Stimulated activated CD8-positive, alpha-beta memory T cell treated with anti-CD3 and anti-CD28 coated beads, Interleukin-7, amount 100 ng/mL, for 1 hour (primary cell): ENCODE results near the gene PKN1.
"Not testable (repeated sequence)": the region's sequence is repeated elsewhere in the genome, so short reads cannot be mapped to it uniquely, and the experiment has no call there.

Source experiments
- DNase-seq, 2 donors: peaks; one replicate each; pipeline ENCODE4 v3.0.0-alpha.2; 2020; ENCODE audit warnings: low read depth in 2 of 2

Gene PKN1

GRCh38 chr19:14430712-14431111 lies 2.4 kb upstream of the PKN1 start:
- no peak for DNase-seq

- no peak for DNase-seq
These were observed 722 bp downstream of the PKN1 start for GRCh38 chr19:14433554-14434501.

- no peak for DNase-seq
These were observed 1.6 kb downstream of the PKN1 start for GRCh38 chr19:14434543-14435319.

- no peak for DNase-seq
These were observed 2.4 kb downstream of the PKN1 start for GRCh38 chr19:14435320-14436050.

GRCh38 chr19:14437578-14438140 lies 4.6 kb downstream of the PKN1 start:
- no peak for DNase-seq

GRCh38 chr19:14439014-14439413 lies 5.9 kb downstream of the PKN1 start:
- DNase-seq: no peak

- DNase-seq: peak; percentile 58 to 64
These were observed 6.9 kb downstream of the PKN1 start for GRCh38 chr19:14440049-14440448.

- no peak for DNase-seq
These were observed 8.2 kb downstream of the PKN1 start for GRCh38 chr19:14441041-14441938.

GRCh38 chr19:14442891-14443631 lies 10.0 kb downstream of the PKN1 start:
- no peak for DNase-seq

- no peak for DNase-seq
These were observed 10.6 kb downstream of the PKN1 start for GRCh38 chr19:14443632-14444216.

GRCh38 chr19:14446336-14447036 lies 13.4 kb downstream of the PKN1 start:
- no peak for DNase-seq

- no peak for DNase-seq
These were observed 16.2 kb downstream of the PKN1 start for GRCh38 chr19:14449321-14449720.

- DNase-seq: no peak
These were observed 17.2 kb downstream of the PKN1 start for GRCh38 chr19:14450168-14450874.

GRCh38 chr19:14450876-14451275 lies 17.8 kb downstream of the PKN1 start:
- no peak for DNase-seq

- DNase-seq: not testable (repeated sequence)
These were observed 19.2 kb downstream of the PKN1 start for GRCh38 chr19:14452303-14452702.

GRCh38 chr19:14459703-14460102 lies 26.6 kb downstream of the PKN1 start:
- DNase-seq: peak in 1 of 2 donors; percentile 24

GRCh38 chr19:14460935-14461334 lies 27.8 kb downstream of the PKN1 start:
- DNase-seq: no peak

- DNase-seq: not testable (repeated sequence)
These were observed 29.3 kb downstream of the PKN1 start for GRCh38 chr19:14462401-14462800.
